GM19324 (cell line): ENCODE measurements around the gene PEX26.
"Not testable (repeated sequence)": the region's sequence is repeated elsewhere in the genome, so short reads cannot be mapped to it uniquely, and the experiment has no call there.

Experiments
- ATAC-seq: cut with Tn5 transposase; IDR thresholded peaks from one replicate; pipeline ENCODE4 v1.9.1; 2021; ENCODE audit warnings: mild to moderate bottlenecking, moderate library complexity; ENCODE audit not compliant: unreplicated experiment, low FRiP score

PEX26 gene

GRCh38 chr22:18070556-18071306 lies 7.1 kb upstream of the PEX26 start:
- no peak for ATAC-seq

- ATAC-seq: not testable (repeated sequence)
These were observed 6.4 kb upstream of the PEX26 start for GRCh38 chr22:18071307-18071967.

GRCh38 chr22:18071968-18072310 lies 5.9 kb upstream of the PEX26 start:
- ATAC-seq: no peak

DNA sequence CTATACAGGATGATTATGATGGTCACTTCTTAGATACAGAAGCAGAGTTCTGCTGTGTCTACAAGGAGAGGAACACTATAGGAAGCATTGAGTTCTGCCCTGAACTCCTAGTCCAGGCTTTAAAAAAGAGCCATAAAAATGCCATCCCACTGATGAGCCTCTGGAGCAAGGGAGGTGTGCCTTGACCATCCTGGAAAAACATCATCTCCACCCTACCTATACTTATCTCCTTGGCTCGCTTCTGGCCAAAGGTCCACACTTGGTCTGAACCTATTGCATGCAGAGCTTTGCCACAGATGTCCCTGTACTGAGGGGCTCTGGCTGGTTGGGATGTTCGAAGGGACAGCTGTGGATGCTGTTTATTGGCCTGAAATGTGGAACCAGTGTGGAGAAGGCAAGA lies 4.3 kb upstream of the PEX26 start:
- no peak for ATAC-seq

GRCh38 chr22:18073927-18074326 lies 3.9 kb upstream of the PEX26 start:
- not testable (repeated sequence) for ATAC-seq

- ATAC-seq: no peak
These were observed 2.6 kb upstream of the PEX26 start for GRCh38 chr22:18075101-18075719.

GRCh38 chr22:18075720-18076497 lies 1.9 kb upstream of the PEX26 start:
- no peak for ATAC-seq

DNA sequence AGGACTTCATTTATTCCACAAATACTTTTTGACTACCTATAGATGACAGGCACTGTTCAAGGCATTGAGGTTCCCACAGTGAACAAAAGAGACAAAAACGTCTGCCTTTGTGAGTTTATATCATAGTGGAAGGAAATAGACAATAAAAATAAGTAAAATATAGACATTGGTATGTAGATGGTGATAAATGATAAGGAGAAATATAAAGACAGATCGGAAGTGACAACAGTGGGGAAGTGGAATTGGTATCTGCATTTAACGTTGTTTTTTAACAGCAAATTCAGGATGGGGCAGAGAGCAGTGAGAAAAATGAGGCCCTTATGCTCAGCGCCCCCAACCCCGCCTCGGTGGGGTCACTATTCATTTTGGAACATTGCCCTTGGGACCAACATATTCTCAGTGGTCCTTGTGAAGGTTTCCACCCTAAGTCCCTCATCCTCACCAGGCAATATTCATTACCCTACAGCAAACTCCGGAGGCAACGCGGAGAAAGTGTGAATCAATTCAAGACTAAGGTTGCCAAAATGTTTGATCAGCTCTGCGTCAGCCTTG lies 627 bp upstream of the PEX26 start:
- ATAC-seq: no peak

DNA sequence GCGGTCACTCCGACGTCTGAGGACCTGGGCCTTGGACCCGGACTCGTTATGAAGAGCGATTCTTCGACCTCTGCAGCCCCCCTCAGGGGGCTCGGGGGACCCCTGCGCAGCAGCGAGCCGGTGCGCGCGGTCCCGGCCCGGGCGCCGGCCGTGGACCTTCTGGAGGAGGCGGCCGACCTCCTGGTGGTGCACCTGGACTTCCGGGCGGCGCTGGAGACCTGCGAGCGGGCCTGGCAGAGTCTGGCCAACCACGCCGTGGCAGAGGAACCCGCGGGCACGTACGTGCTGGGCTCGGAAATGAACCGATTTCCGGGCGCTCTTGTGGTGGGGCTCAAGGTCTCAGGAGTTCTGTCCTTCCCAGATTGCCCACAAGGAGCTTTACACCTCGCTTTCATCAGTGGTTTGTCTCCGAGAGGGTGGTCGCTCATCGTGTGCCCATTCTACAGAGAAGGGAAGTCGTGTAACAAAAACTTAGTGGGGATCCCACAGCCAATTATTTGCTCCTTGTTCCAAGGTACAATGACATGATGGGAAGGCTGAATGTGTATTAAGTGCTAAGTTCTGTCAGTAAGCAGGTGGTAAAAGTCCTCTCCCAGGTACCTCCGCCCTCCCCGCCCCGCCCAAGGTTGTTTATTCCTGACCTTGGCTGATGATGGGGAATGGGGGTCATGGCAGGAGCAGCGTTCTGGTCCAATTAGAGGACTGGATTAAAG lies 695 bp downstream of the PEX26 start:
- peak; percentile 30 for ATAC-seq

DNA sequence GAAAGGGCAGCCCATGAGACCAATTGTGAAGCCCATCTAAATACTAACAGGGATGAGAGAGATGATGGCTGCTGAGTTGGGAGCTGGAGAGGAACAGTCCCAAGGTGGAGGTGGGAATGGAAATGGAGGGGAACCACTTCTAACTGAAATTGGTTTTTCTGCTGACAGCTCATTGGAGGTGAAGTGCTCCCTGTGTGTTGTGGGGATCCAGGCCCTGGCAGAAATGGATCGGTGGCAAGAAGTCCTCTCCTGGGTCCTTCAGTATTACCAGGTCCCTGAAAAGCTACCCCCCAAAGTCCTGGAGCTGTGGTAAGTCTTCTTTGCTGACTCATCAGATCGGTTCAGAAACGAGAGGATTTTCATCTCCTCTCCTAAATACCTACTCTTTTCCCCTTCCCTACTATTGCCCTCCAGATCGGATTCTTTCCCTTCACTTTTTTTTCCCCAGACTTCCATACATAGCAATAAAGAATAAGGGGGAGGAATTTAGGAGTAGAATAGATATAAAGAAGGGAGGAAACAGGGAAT lies 2.0 kb downstream of the PEX26 start:
- ATAC-seq: no peak

DNA sequence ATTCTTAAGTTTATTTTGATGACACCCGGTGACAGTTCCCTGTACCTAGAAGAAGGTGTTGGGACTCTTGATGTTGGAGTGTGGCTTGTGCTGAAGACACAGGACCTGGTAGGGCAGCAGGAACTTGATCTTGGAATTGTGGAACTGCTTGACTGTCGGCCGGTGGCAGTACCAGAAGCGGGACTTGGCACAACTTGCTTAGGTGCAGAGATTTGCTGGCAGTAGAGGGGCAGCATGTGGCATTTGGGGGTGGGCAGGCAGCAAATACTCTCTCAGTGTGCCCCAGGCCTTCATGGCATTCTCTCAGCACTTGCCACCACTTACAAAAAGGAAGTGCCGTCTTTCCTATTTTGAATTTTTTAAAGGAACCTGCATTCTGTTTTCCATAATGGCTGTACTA lies 3.6 kb downstream of the PEX26 start:
- ATAC-seq: no peak

DNA sequence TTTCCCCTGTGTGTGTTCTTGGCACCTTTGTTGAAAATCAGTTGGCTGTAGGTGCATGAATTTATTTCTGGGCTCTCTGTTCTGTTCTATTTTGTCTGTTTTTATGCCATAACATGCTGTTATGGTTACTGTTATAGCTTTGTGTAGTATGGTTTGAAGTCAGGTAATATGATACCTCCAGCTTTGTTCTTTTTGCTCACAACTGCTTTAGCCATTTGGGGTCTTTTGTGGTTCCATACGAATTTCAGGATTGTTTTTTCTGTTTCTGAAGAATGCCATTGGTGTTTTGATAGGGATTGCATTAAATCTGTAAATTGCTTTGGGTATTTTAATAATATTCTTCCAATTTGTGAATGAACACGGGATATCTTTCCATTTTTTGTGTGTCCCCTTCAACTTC lies 4.7 kb downstream of the PEX26 start:
- ATAC-seq: no peak

GRCh38 chr22:18083406-18083805 lies 5.6 kb downstream of the PEX26 start:
- no peak for ATAC-seq

DNA sequence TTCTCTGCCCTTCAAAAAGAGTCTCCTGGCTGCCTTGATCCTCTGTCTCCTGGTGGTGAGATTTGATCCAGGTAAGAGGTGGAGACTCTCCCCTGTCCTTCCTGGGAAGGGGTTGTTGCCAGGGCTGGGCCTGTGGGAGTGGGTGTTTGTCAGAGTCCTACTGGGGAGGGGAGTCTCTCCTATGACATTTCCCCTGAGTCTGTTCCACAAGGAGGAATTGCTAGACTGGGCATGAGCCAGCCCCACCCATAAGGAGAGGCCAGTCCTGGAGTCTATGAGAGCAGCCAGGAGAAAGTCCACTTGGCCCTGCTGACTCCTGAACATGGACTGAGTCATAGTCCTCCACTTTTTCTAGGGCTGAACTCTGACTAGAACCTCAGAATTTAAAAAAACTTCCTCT lies 7.4 kb downstream of the PEX26 start:
- ATAC-seq: no peak

DNA sequence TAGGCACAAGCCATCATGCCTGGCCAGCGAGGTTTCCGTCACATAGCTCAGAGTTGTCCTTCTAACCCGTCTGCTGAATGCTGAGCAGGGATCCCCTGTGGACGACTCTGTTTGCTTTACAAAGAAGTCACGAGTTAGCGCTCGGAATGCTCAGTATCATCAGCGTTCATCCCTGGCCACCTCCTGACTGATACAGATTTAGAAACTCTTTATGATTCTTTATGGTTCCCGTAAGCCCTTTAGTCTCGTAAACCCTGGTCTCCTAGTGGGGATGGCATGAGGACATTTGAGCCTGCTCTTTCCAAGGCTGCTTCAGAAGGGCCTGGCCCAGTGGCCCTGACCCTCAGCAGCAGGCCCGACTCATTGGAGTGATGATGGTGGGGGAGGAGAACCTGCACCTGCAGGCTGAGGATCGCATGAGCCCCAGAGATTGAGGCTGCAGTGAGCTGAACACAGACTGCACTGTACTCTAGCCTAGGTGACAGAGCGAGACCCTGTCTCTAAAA lies 9.6 kb downstream of the PEX26 start:
- ATAC-seq: no peak

- no peak for ATAC-seq
These were observed 11.2 kb downstream of the PEX26 start for GRCh38 chr22:18088825-18089568.

DNA sequence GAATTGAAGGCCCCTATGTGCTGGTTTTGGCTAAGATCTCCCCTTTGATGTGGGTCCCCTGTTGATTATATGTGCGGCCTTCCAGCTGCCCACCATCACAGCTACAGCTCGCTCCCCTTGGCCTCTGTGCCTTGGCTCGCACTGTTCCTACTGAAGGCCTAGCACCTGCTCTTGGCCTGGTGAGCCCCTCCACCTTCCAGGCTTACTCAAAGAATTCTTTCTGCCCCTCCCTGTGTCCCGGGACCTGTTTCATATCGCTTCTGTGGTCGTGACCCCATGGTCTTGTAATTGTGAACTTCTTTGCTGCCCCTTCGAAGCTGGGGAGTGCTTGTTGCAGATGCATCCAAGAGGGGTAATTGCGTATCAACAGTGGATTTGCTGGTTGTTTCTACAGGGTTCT lies 12.5 kb downstream of the PEX26 start:
- ATAC-seq: no peak

GRCh38 chr22:18091478-18091877 lies 13.7 kb downstream of the PEX26 start:
- ATAC-seq: peak; percentile 52

DNA sequence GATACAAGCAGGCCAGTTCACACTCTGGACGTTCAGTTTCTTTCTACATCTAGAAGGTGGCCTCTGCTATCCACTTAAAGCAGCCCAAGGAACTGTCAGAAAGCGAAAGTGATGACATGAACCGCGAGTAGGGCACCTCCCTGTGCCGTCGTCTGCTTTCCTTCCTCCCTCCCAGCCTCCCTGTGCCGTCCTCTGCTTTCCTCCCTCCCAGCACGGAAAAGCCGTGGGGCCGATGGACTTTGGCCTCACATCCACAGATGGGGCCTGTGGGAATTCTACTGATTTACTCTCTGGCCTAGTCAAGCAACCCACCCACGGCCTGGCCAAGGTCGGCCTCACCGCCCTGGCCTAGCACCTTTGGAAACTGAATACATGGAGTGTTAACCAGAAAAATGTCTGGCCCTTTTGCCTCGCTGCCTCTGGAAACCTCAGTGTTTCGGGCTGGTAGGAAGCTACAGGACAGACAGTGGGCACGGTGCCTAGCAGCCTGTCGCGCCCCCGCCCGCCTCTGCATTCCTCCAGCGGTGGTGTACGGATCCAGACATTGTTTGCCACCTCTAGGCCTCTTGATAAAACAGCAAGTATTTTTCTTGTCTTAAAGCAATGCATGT lies 14.2 kb downstream of the PEX26 start:
- ATAC-seq: peak; percentile 20
